Measurements from ENCODE around the gene HOXA3.

Gene HOXA3

GRCh38 chr7:27138985-27139333, 13.4 kb downstream of the HOXA3 start:
- TF ChIP-seq EZH2phosphoT487 (IDR thresholded peaks at IDR 0.05; ENCODE audit: low read length) (no peak), EZH2 (optimal IDR thresholded peaks at IDR 0.05; ENCODE audit: low read depth, low read length) (no peak)
- TF ChIP-seq, protein P1, sequence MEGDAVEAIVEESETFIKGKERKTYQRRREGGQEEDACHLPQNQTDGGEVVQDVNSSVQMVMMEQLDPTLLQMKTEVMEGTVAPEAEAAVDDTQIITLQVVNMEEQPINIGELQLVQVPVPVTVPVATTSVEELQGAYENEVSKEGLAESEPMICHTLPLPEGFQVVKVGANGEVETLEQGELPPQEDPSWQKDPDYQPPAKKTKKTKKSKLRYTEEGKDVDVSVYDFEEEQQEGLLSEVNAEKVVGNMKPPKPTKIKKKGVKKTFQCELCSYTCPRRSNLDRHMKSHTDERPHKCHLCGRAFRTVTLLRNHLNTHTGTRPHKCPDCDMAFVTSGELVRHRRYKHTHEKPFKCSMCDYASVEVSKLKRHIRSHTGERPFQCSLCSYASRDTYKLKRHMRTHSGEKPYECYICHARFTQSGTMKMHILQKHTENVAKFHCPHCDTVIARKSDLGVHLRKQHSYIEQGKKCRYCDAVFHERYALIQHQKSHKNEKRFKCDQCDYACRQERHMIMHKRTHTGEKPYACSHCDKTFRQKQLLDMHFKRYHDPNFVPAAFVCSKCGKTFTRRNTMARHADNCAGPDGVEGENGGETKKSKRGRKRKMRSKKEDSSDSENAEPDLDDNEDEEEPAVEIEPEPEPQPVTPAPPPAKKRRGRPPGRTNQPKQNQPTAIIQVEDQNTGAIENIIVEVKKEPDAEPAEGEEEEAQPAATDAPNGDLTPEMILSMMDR (IDR thresholded peaks at IDR 0.05; ENCODE audit: low read length), result no peak
- H3K4me2 ChIP-seq (ENCODE audit: low read depth, low read length), result no peak overlapping the region
- no peak overlapping the region for H3K4me3 ChIP-seq (ENCODE audit: low read length)
- no peaks in the 10 kb centered on the region for H3F3A ChIP-seq (ENCODE audit: insufficient read depth, low read length)
- no peaks in the 10 kb centered on the region for H3K9me2 ChIP-seq (replicated peaks; ENCODE audit: insufficient read depth, low read length)
- H3K9ac ChIP-seq (ENCODE audit: low read length), result no peak overlapping the region
- no peaks in the 10 kb centered on the region for H3K4me1 ChIP-seq (ENCODE audit: low read length)
- H4K20me1 ChIP-seq (ENCODE audit: insufficient read depth, low read length), result no peaks in the 10 kb centered on the region
- no peak overlapping the region for H2AFZ ChIP-seq (ENCODE audit: low read length)
- no peaks in the 10 kb centered on the region for H3K36me3 ChIP-seq (replicated peaks; ENCODE audit: insufficient read depth, low read length)
- no peak for DNase-seq
- H3K27ac ChIP-seq (ENCODE audit: low read length), result no peak overlapping the region
- H3K27me3 ChIP-seq (replicated peaks; ENCODE audit: insufficient read depth, low read length), result no peaks in the 10 kb centered on the region
- no peaks in the 10 kb centered on the region for H3K79me2 ChIP-seq (ENCODE audit: low read length)
- no peaks in the 10 kb centered on the region for H3K9me3 ChIP-seq (replicated peaks; ENCODE audit: insufficient read depth, low read length)

GRCh38 chr7:27138472-27138871, 13.9 kb downstream of the HOXA3 start:
- Histone ChIP-seq H3K9ac (ENCODE audit: low read length) (no peak overlapping the region), H3K27ac (ENCODE audit: low read length) (no peak overlapping the region), H3K9me3 (replicated peaks; ENCODE audit: insufficient read depth, low read length) (no peaks in the 10 kb centered on the region), H3K36me3 (replicated peaks; ENCODE audit: insufficient read depth, low read length) (no peaks in the 10 kb centered on the region), H3K4me2 (ENCODE audit: low read depth, low read length) (no peak overlapping the region), H3K27me3 (replicated peaks; ENCODE audit: insufficient read depth, low read length) (no peaks in the 10 kb centered on the region), H2AFZ (ENCODE audit: low read length) (no peak overlapping the region), H3K9me2 (replicated peaks; ENCODE audit: insufficient read depth, low read length) (no peaks in the 10 kb centered on the region), H3K79me2 (ENCODE audit: low read length) (no peaks in the 10 kb centered on the region), H3F3A (ENCODE audit: insufficient read depth, low read length) (no peaks in the 10 kb centered on the region), H3K4me1 (ENCODE audit: low read length) (no peaks in the 10 kb centered on the region), H3K4me3 (ENCODE audit: low read length) (no peak overlapping the region), H4K20me1 (ENCODE audit: insufficient read depth, low read length) (no peaks in the 10 kb centered on the region)
- DNase-seq, result no peak
- no peak for TF ChIP-seq EZH2 (optimal IDR thresholded peaks at IDR 0.05; ENCODE audit: low read depth, low read length)
- TF ChIP-seq, protein P1 (IDR thresholded peaks at IDR 0.05; ENCODE audit: low read length), result no peak
- no peak for TF ChIP-seq EZH2phosphoT487 (IDR thresholded peaks at IDR 0.05; ENCODE audit: low read length)

GRCh38 chr7:27137640-27138315, 14.6 kb downstream of the HOXA3 start:
- H3K4me1 ChIP-seq (ENCODE audit: low read length), result no peaks in the 10 kb centered on the region
- H3K9ac ChIP-seq (ENCODE audit: low read length), result no peak overlapping the region
- TF ChIP-seq, protein P1 (IDR thresholded peaks at IDR 0.05; ENCODE audit: low read length), result no peak
- TF ChIP-seq EZH2phosphoT487 (IDR thresholded peaks at IDR 0.05; ENCODE audit: low read length) (no peak), EZH2 (optimal IDR thresholded peaks at IDR 0.05; ENCODE audit: low read depth, low read length) (no peak)
- H3K27me3 ChIP-seq (replicated peaks; ENCODE audit: insufficient read depth, low read length), result no peaks in the 10 kb centered on the region
- no peaks in the 10 kb centered on the region for H3K9me2 ChIP-seq (replicated peaks; ENCODE audit: insufficient read depth, low read length)
- no peaks in the 10 kb centered on the region for H3K36me3 ChIP-seq (replicated peaks; ENCODE audit: insufficient read depth, low read length)
- H4K20me1 ChIP-seq (ENCODE audit: insufficient read depth, low read length), result no peaks in the 10 kb centered on the region
- no peaks in the 10 kb centered on the region for H3F3A ChIP-seq (ENCODE audit: insufficient read depth, low read length)
- no peaks in the 10 kb centered on the region for H3K9me3 ChIP-seq (replicated peaks; ENCODE audit: insufficient read depth, low read length)
- no peak overlapping the region for H3K4me2 ChIP-seq (ENCODE audit: low read depth, low read length)
- no peaks in the 10 kb centered on the region for H3K79me2 ChIP-seq (ENCODE audit: low read length)
- H2AFZ ChIP-seq (ENCODE audit: low read length), result no peak overlapping the region
- H3K27ac ChIP-seq (ENCODE audit: low read length), result no peak overlapping the region
- no peak overlapping the region for H3K4me3 ChIP-seq (ENCODE audit: low read length)
- DNase-seq, result no peak

Measured in MM.1S (cell line).